NCI-H774 (cell line): Measurements from ENCODE around the gene SCP2.
"Not testable (repeated sequence)": the region's sequence is repeated elsewhere in the genome, so short reads cannot be mapped to it uniquely, and the experiment has no call there.

Source experiments
- DNase-seq: peaks from one replicate; lab custom pipeline; 2025; lab: John Stamatoyannopoulos, UW

The SCP2 gene

GRCh38 chr1:52973841-52974240 lies 46.8 kb downstream of the SCP2 start:
- no peak for DNase-seq

GRCh38 chr1:52976183-52977035 lies 49.3 kb downstream of the SCP2 start:
- no peak for DNase-seq

- no peak for DNase-seq
Observed at GRCh38 chr1:52978045-52978444, 51.0 kb downstream of the SCP2 start.

GRCh38 chr1:52992733-52993132 lies 65.7 kb downstream of the SCP2 start:
- not testable (repeated sequence) for DNase-seq

GRCh38 chr1:52994656-52995055 lies 67.6 kb downstream of the SCP2 start:
- DNase-seq, result no peak

GRCh38 chr1:52996653-52997052 lies 69.6 kb downstream of the SCP2 start:
- DNase-seq, result no peak

- DNase-seq, result no peak
Observed at GRCh38 chr1:53001128-53001527, 74.1 kb downstream of the SCP2 start.

- not testable (repeated sequence) for DNase-seq
Observed at GRCh38 chr1:53006612-53007011, 79.5 kb downstream of the SCP2 start.

- DNase-seq, result not testable (repeated sequence)
Observed at GRCh38 chr1:53010247-53010646, 83.2 kb downstream of the SCP2 start.

- DNase-seq, result no peak
Observed at GRCh38 chr1:53011175-53011574, 84.1 kb downstream of the SCP2 start.

- DNase-seq, result peak; percentile 91
Observed at GRCh38 chr1:53014791-53015507, 87.9 kb downstream of the SCP2 start.

- DNase-seq, result no peak
Observed at GRCh38 chr1:53015508-53015860, 88.4 kb downstream of the SCP2 start.

GRCh38 chr1:53016705-53017104 lies 89.6 kb downstream of the SCP2 start:
- no peak for DNase-seq

- DNase-seq, result no peak
Observed at GRCh38 chr1:53020588-53020987, 93.5 kb downstream of the SCP2 start.

- DNase-seq, result no peak
Observed at GRCh38 chr1:53022179-53022578, 95.1 kb downstream of the SCP2 start.

GRCh38 chr1:53023546-53023945 lies 96.5 kb downstream of the SCP2 start:
- DNase-seq, result no peak

- DNase-seq, result no peak
Observed at GRCh38 chr1:53024117-53024516, 97.0 kb downstream of the SCP2 start.

- no peak for DNase-seq
Observed at GRCh38 chr1:53025034-53025768, 98.1 kb downstream of the SCP2 start.

- DNase-seq, result no peak
Observed at GRCh38 chr1:53025769-53026112, 98.7 kb downstream of the SCP2 start.

- no peak for DNase-seq
Observed at GRCh38 chr1:53026254-53026653, 99.2 kb downstream of the SCP2 start.

GRCh38 chr1:53031732-53032131 lies 104.7 kb downstream of the SCP2 start:
- DNase-seq, result no peak

GRCh38 chr1:53037159-53037558 lies 110.1 kb downstream of the SCP2 start:
- DNase-seq, result no peak

GRCh38 chr1:53038566-53038965 lies 111.5 kb downstream of the SCP2 start:
- no peak for DNase-seq
